ENCODE data around the gene TBC1D22B. TPM values are rescaled to one million over a fixed set of nuclear protein-coding genes. Genes with fewer than 3 reads are reported as not detected.

TBC1D22B gene
- total and polyA plus RNA-seq, 12 donors: 7.4 to 21.9 (median 15.7) TPM

GRCh38 chr6:37369321-37370201 lies 112.0 kb downstream of the TBC1D22B start:
- 54 to 67% (median 56%) methylated on average over 1 of the region's 1 CpG for WGBS, 4 donors
- H3K9me3 ChIP-seq (replicated peaks in 1 of 3): no peaks in the 10 kb centered on the region
- peak in 1 of 7 donors; percentile 10 for DNase-seq
- intact Hi-C loops (cut with DNase I): loop anchor here in 1 of 2 donors (10.0 kb wide), 1 partner anchor 195 kb away; no protein-coding TSS in a partner anchor
- peaks cover 3% of the 10 kb centered on the region in 2 donors for H3K4me1 ChIP-seq (replicated peaks in 1 of 2)
- no peak overlapping the region for H3K27ac ChIP-seq
- peaks cover 0 to 18% of the 10 kb centered on the region in 2 donors for H3K36me3 ChIP-seq (replicated peaks in 1 of 2)
- no peaks in the 10 kb centered on the region for H3K27me3 ChIP-seq
- TF ChIP-seq POLR2A (IDR thresholded peaks at IDR 0.05): no peak
- TF ChIP-seq, protein P1, sequence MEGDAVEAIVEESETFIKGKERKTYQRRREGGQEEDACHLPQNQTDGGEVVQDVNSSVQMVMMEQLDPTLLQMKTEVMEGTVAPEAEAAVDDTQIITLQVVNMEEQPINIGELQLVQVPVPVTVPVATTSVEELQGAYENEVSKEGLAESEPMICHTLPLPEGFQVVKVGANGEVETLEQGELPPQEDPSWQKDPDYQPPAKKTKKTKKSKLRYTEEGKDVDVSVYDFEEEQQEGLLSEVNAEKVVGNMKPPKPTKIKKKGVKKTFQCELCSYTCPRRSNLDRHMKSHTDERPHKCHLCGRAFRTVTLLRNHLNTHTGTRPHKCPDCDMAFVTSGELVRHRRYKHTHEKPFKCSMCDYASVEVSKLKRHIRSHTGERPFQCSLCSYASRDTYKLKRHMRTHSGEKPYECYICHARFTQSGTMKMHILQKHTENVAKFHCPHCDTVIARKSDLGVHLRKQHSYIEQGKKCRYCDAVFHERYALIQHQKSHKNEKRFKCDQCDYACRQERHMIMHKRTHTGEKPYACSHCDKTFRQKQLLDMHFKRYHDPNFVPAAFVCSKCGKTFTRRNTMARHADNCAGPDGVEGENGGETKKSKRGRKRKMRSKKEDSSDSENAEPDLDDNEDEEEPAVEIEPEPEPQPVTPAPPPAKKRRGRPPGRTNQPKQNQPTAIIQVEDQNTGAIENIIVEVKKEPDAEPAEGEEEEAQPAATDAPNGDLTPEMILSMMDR (IDR thresholded peaks at IDR 0.05): no peak
- no peak overlapping the region for H3K4me3 ChIP-seq

DNA sequence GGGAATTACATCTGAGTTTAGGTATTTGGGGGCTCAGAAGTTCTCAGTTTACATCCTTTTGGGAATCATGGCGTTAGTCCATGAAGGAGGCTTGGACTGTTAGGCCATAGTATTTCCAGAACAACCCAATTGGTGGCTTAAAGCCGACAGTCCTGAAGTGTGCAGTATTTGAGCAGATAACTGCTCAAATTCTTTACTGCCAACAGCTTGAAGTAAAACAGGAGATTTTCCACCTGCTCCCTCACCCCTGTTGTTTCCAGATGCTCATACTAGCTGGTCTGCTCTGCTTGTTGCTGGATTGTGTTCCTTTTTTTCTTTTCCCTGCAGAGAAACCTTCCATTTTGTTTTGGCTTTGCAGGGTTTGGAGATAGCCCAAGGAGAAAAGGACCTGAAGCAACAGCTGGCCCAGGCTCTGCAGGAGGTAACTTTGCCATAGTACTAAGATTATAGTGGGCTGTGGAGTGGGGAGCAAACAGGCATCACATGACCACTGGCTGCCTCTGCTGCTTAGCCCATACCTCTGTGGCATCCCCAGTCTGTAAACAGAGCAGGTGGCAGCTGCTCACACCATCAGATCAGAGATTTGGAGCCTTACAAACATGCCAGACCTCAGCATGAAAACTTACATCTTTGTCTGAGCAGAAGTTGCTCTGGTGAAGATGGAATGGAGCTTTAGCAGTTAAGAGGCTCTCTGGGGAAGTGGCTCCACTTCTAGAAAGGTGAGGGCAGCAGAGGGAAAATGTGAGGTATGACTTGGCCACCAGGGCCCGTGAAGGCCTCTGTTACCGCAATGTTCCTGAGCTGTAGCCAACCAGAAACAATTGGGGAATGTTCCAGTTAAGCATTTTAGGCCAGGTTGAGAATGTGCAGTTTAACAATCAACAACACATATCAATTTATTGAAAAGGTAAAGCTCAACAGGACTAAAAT lies 113.8 kb downstream of the TBC1D22B start:
- no peaks in the 10 kb centered on the region for H3K27me3 ChIP-seq
- H3K36me3 ChIP-seq (replicated peaks in 1 of 2): peaks cover 0 to 26% of the 10 kb centered on the region in 2 donors
- DNase-seq: no peak
- no peak overlapping the region for H3K4me3 ChIP-seq
- 86 to 97% (median 91%) methylated on average over 4 of the region's 4 CpGs for WGBS, 4 donors
- intact Hi-C loops (cut with DNase I): loop anchor here in 1 of 2 donors (10.0 kb wide), 1 partner anchor 193 kb away; no protein-coding TSS in a partner anchor
- H3K27ac ChIP-seq: no peak overlapping the region
- no peaks in the 10 kb centered on the region for H3K9me3 ChIP-seq (replicated peaks in 1 of 3)
- TF ChIP-seq, protein P1 (IDR thresholded peaks at IDR 0.05): no peak
- TF ChIP-seq POLR2A (IDR thresholded peaks at IDR 0.05): no peak
- H3K4me1 ChIP-seq (replicated peaks in 1 of 2): peaks cover 0 to 3% of the 10 kb centered on the region in 2 donors

- WGBS, 4 donors: 93 to 97% (median 96%) methylated on average over 1 of the region's 1 CpG
- peaks cover 0 to 3% of the 10 kb centered on the region in 2 donors for H3K4me1 ChIP-seq (replicated peaks in 1 of 2)
- no peak overlapping the region for H3K4me3 ChIP-seq
- no peak for DNase-seq
- no peak for TF ChIP-seq POLR2A (IDR thresholded peaks at IDR 0.05)
- TF ChIP-seq, protein P1 (IDR thresholded peaks at IDR 0.05): no peak
- peaks cover 0 to 26% of the 10 kb centered on the region in 2 donors for H3K36me3 ChIP-seq (replicated peaks in 1 of 2)
- H3K27me3 ChIP-seq: no peaks in the 10 kb centered on the region
- H3K27ac ChIP-seq: no peak overlapping the region
- intact Hi-C loops (cut with DNase I): loop anchor here in 1 of 2 donors (10.0 kb wide), 1 partner anchor 193 kb away; no protein-coding TSS in a partner anchor
- no peaks in the 10 kb centered on the region for H3K9me3 ChIP-seq (replicated peaks in 1 of 3)
Observed at GRCh38 chr6:37372116-37372515, 114.5 kb downstream of the TBC1D22B start.
